ENCODE data around the gene CLEC2L. TPM values are rescaled to one million over a fixed set of nuclear protein-coding genes. Genes with fewer than 3 reads are reported as not detected.

The CLEC2L gene
- total RNA-seq, 1 donor from 2014 or later, result not detected

DNA sequence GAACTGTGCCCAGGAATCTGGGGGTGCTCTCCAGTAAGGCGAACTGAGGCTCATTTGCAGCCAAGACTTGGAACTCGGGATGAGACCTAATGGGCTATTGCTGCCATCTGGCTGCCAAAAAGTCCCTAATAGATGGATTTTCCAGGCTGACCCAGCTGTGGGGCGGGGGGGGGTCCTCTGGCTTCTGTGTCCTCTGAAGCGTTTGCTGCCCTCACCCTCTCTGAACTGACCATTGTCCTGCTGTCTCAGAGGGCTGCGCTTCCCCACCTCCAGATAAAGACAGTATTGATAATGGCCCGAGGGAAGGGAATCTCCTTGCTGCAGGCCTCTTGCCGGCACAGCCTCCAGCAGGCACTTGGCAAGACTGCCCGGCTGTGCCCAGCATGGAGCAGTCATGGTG lies 46.6 kb downstream of the CLEC2L start:
- Histone ChIP-seq H3K9ac (ENCODE audit: low read length) (no peak overlapping the region), H3K4me3 (ENCODE audit: insufficient read depth, low read depth, low read length) (no peak overlapping the region), H2AFZ (ENCODE audit: low read depth, low read length) (no peak overlapping the region), H4K20me1 (ENCODE audit: insufficient read depth, low read length) (peaks cover 8% of the 10 kb centered on the region), H3K79me2 (ENCODE audit: insufficient read depth, low read length) (no peaks in the 10 kb centered on the region), H3K27ac (ENCODE audit: low read depth, low read length) (no peak overlapping the region), H3K4me2 (ENCODE audit: low read length) (no peak overlapping the region), H3K36me3 (ENCODE audit: insufficient read depth, low read length) (no peaks in the 10 kb centered on the region), H3K27me3 (ENCODE audit: insufficient read depth, low read length) (no peaks in the 10 kb centered on the region), H3K9me3 (ENCODE audit: insufficient read depth, low read depth, low read length) (no peaks in the 10 kb centered on the region), H3K4me1 (ENCODE audit: insufficient read depth, low read length) (no peaks in the 10 kb centered on the region)
- no peaks in the 10 kb centered on the region for H3K4me1 Mint-ChIP-seq (ENCODE audit: low read depth, unreplicated experiment)
- FAIRE-seq, result no peak
- H3K9me3 Mint-ChIP-seq (ENCODE audit: unreplicated experiment), result peaks cover 3% of the 10 kb centered on the region
- H3K27ac Mint-ChIP-seq (ENCODE audit: unreplicated experiment), result no peak overlapping the region
- H3K4me3 Mint-ChIP-seq (ENCODE audit: unreplicated experiment), result no peak overlapping the region
- peaks cover 2% of the 10 kb centered on the region for H3K27me3 Mint-ChIP-seq (ENCODE audit: low read depth, unreplicated experiment)
- DNase-seq (ENCODE audit: low read depth), result no peak
- TF ChIP-seq EZH2 (IDR thresholded peaks at IDR 0.05; ENCODE audit: insufficient read depth, low read length) (no peak), CTCF (IDR thresholded peaks at IDR 0.05; ENCODE audit: insufficient read depth, low read depth, low read length) (no peak)
- peaks cover 12% of the 10 kb centered on the region for H3K36me3 Mint-ChIP-seq (ENCODE audit: low read depth, unreplicated experiment)

DNA sequence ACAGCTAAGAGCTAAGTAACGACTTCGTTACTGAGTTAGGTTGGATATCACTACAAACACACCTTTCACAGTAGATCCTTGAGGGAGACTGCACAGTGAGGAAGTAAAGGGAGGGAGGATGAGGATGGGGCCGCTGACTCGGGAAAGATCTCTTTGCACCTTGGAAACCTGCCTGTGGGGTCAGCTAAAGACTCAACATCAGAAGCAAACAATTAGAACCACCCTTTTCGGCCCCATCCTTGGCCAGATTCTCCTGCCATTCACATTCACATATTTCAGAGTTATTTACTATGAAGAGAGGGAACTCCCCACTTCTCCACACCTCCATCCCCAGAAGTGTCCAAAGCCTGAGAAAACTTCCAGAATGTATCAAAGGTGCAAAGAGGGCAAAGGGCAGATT lies 47.1 kb downstream of the CLEC2L start:
- no peak overlapping the region for H3K9ac ChIP-seq (ENCODE audit: low read length)
- H3K4me1 ChIP-seq (ENCODE audit: insufficient read depth, low read length), result no peaks in the 10 kb centered on the region
- H3K4me3 ChIP-seq (ENCODE audit: insufficient read depth, low read depth, low read length), result no peak overlapping the region
- no peaks in the 10 kb centered on the region for H3K9me3 ChIP-seq (ENCODE audit: insufficient read depth, low read depth, low read length)
- TF ChIP-seq CTCF (IDR thresholded peaks at IDR 0.05; ENCODE audit: insufficient read depth, low read depth, low read length), result no peak
- no peak for TF ChIP-seq EZH2 (IDR thresholded peaks at IDR 0.05; ENCODE audit: insufficient read depth, low read length)
- H3K4me2 ChIP-seq (ENCODE audit: low read length), result no peak overlapping the region
- H3K27ac Mint-ChIP-seq (ENCODE audit: unreplicated experiment), result no peak overlapping the region
- H3K27ac ChIP-seq (ENCODE audit: low read depth, low read length), result no peak overlapping the region
- H3K4me1 Mint-ChIP-seq (ENCODE audit: low read depth, unreplicated experiment), result no peaks in the 10 kb centered on the region
- no peaks in the 10 kb centered on the region for H3K36me3 ChIP-seq (ENCODE audit: insufficient read depth, low read length)
- H3K4me3 Mint-ChIP-seq (ENCODE audit: unreplicated experiment), result no peak overlapping the region
- no peak for DNase-seq (ENCODE audit: low read depth)
- H3K9me3 Mint-ChIP-seq (ENCODE audit: unreplicated experiment), result peaks cover 3% of the 10 kb centered on the region
- H3K27me3 Mint-ChIP-seq (ENCODE audit: low read depth, unreplicated experiment), result peaks cover 2% of the 10 kb centered on the region
- no peak overlapping the region for H2AFZ ChIP-seq (ENCODE audit: low read depth, low read length)
- H3K79me2 ChIP-seq (ENCODE audit: insufficient read depth, low read length), result no peaks in the 10 kb centered on the region
- H3K36me3 Mint-ChIP-seq (ENCODE audit: low read depth, unreplicated experiment), result peaks cover 16% of the 10 kb centered on the region
- no peak for FAIRE-seq
- H3K27me3 ChIP-seq (ENCODE audit: insufficient read depth, low read length), result no peaks in the 10 kb centered on the region
- peaks cover 8% of the 10 kb centered on the region for H4K20me1 ChIP-seq (ENCODE audit: insufficient read depth, low read length)

- H3K4me3 Mint-ChIP-seq (ENCODE audit: unreplicated experiment), result no peak overlapping the region
- no peaks in the 10 kb centered on the region for H3K4me1 Mint-ChIP-seq (ENCODE audit: low read depth, unreplicated experiment)
- Histone ChIP-seq H3K4me3 (ENCODE audit: insufficient read depth, low read depth, low read length) (no peak overlapping the region), H3K27ac (ENCODE audit: low read depth, low read length) (no peak overlapping the region), H3K9me3 (ENCODE audit: insufficient read depth, low read depth, low read length) (no peaks in the 10 kb centered on the region), H3K36me3 (ENCODE audit: insufficient read depth, low read length) (no peaks in the 10 kb centered on the region), H3K4me1 (ENCODE audit: insufficient read depth, low read length) (no peaks in the 10 kb centered on the region), H2AFZ (ENCODE audit: low read depth, low read length) (no peak overlapping the region), H3K4me2 (ENCODE audit: low read length) (no peak overlapping the region), H4K20me1 (ENCODE audit: insufficient read depth, low read length) (peaks cover 8% of the 10 kb centered on the region), H3K9ac (ENCODE audit: low read length) (no peak overlapping the region), H3K27me3 (ENCODE audit: insufficient read depth, low read length) (no peaks in the 10 kb centered on the region), H3K79me2 (ENCODE audit: insufficient read depth, low read length) (no peaks in the 10 kb centered on the region)
- DNase-seq (ENCODE audit: low read depth) (no peak), FAIRE-seq (no peak)
- no peak overlapping the region for H3K27ac Mint-ChIP-seq (ENCODE audit: unreplicated experiment)
- TF ChIP-seq EZH2 (IDR thresholded peaks at IDR 0.05; ENCODE audit: insufficient read depth, low read length) (no peak), CTCF (IDR thresholded peaks at IDR 0.05; ENCODE audit: insufficient read depth, low read depth, low read length) (no peak)
- H3K36me3 Mint-ChIP-seq (ENCODE audit: low read depth, unreplicated experiment), result peaks cover 18% of the 10 kb centered on the region
- peaks cover 3% of the 10 kb centered on the region for H3K9me3 Mint-ChIP-seq (ENCODE audit: unreplicated experiment)
- peaks cover 2% of the 10 kb centered on the region for H3K27me3 Mint-ChIP-seq (ENCODE audit: low read depth, unreplicated experiment)
These were observed 47.7 kb downstream of the CLEC2L start for GRCh38 chr7:139571190-139571589.
